K562 (cell line): ENCODE data around the gene SPIB. TPM values are rescaled to one million over a fixed set of nuclear protein-coding genes. Genes with fewer than 3 reads are reported as not detected.

Experiments used
- ARID2 ChIP-seq: fragments of 450-650 bp; IDR thresholded peaks from 2 replicates; pipeline ENCODE4 v1.6.1; 2017; ENCODE audit warnings: antibody characterized with exemption, mild to moderate bottlenecking
- ATF1 ChIP-seq, 2 experiments: fragments of 450-650 bp in 1 of 2; IDR thresholded peaks; 2 replicates each; pipeline ENCODE4 v1.6.1; 2016; ENCODE audit warnings: missing compliant biosample characterization in 1 of 2, missing genetic modification characterization in 1 of 2
- ATF3 ChIP-seq, 2 experiments: fragments of 450-650 bp in 1 of 2; sonication (generic) in 1 of 2; formaldehyde crosslinking in 1 of 2; IDR thresholded peaks in 1 of 2; conservative IDR thresholded peaks in 1 of 2; 2 replicates each; pipeline versions ENCODE4 v1.6.1 to v1.8.1; 2016 to 2023; ENCODE audit warnings: mild to moderate bottlenecking in 2 of 2, moderate library complexity in 2 of 2, inconsistent platforms in 1 of 2, missing genetic modification reagents in 1 of 2
- C11orf30 ChIP-seq: fragments of 450-650 bp; IDR thresholded peaks from 2 replicates; pipeline ENCODE4 v1.6.1; 2016; ENCODE audit warnings: low read depth, mild to moderate bottlenecking
- CBFA2T3 ChIP-seq: fragments of 450-650 bp; IDR thresholded peaks from 2 replicates; pipeline ENCODE4 v1.6.1; 2017
- CSDE1 ChIP-seq, 2 experiments: fragments of 450-650 bp; IDR thresholded peaks; 2 replicates each; pipeline ENCODE4 v1.6.1; 2016; ENCODE audit warnings: mild to moderate bottlenecking in 1 of 2
- DEAF1 ChIP-seq: fragments of 450-650 bp; formaldehyde crosslinking; IDR thresholded peaks from 2 replicates; pipeline ENCODE4 v1.4.0; 2020; ENCODE audit warnings: mild to moderate bottlenecking, moderate library complexity
- ESRRA ChIP-seq: fragments of 450-650 bp; IDR thresholded peaks from 2 replicates; pipeline ENCODE4 v1.6.1; 2014; ENCODE audit warnings: low read depth, mild to moderate bottlenecking, moderate library complexity, borderline replicate concordance
- JUND ChIP-seq, 2 experiments: IDR thresholded peaks; 2 replicates in 1 of 2; 3 replicates in 1 of 2; pipeline ENCODE4 v1.6.1; 2011; ENCODE audit warnings: borderline replicate concordance in 2 of 2, low read depth in 2 of 2, low read length in 2 of 2, improper control_type of control experiment in 1 of 2, missing biosample characterization in 1 of 2, missing genetic modification characterization in 1 of 2, missing genetic modification reagents in 1 of 2
- MAFK ChIP-seq: IDR thresholded peaks from 2 replicates; pipeline ENCODE4 v1.6.1; 2011; ENCODE audit warnings: low read length, improper control_type of control experiment
- RBBP5 ChIP-seq: fragments of 200-600 bp; sonication (generic); IDR thresholded peaks from 2 replicates; pipeline ENCODE4 v1.6.1; 2012; ENCODE audit warnings: borderline replicate concordance, mild to moderate bottlenecking, low read length, control low read depth, inconsistent platforms; ENCODE audit not compliant: insufficient read depth, poor library complexity, severe bottlenecking
- SIX5 ChIP-seq, 2 experiments: IDR thresholded peaks; 2 replicates each; pipeline ENCODE4 v1.6.1; 2011; ENCODE audit warnings: low read length in 2 of 2, borderline replicate concordance in 1 of 2, low read depth in 1 of 2, mild to moderate bottlenecking in 1 of 2, moderate library complexity in 1 of 2; ENCODE audit not compliant: insufficient read depth in 1 of 2
- SMAD4 ChIP-seq: fragments of 250-450 bp; sonication (Bioruptor Pico); conservative IDR thresholded peaks from 2 replicates; pipeline ENCODE4 v1.8.0; 2021; ENCODE audit warnings: inconsistent platforms, mild to moderate bottlenecking, moderate library complexity
- TAF9B ChIP-seq: fragments of 450-650 bp; IDR thresholded peaks from 2 replicates; pipeline ENCODE4 v1.6.1; 2018; ENCODE audit warnings: mild to moderate bottlenecking; ENCODE audit not compliant: partially characterized antibody
- TCF7 ChIP-seq: sonication (generic); IDR thresholded peaks from 2 replicates; pipeline ENCODE4 v1.6.1; 2016; ENCODE audit warnings: antibody characterized with exemption, borderline replicate concordance
- THRAP3 ChIP-seq: fragments of 450-650 bp; IDR thresholded peaks from 2 replicates; pipeline ENCODE4 v1.6.1; 2016; ENCODE audit warnings: mild to moderate bottlenecking, inconsistent platforms, borderline replicate concordance
- ZHX1 ChIP-seq: fragments of 150-350 bp; conservative IDR thresholded peaks from 2 replicates; pipeline ENCODE4 v1.6.1; 2014; ENCODE audit warnings: low read length
- polyA plus RNA-seq, 8 experiments: library from polyadenylated mRNA; depleted of rRNA in 4 of 8; stranded (reverse) in 5 of 8; unstranded in 3 of 8; fragments of >200 nt; fragmentation: Nextera tagmentation in 2 of 8; fragmentation: Illumina TruSeq in 1 of 8; extraction: Ambion mirVana in 2 of 8; extraction: Trizol in 1 of 8; gene quantifications; 2 replicates each; pipeline versions ENCODE4 v1.2.1 to v1.2.3, GENCODE V29; 2011 to 2014; ENCODE audit warnings: inconsistent platforms in 1 of 8, missing spikeins in 1 of 8
- total RNA-seq, 7 experiments: library from RNA; depleted of rRNA in 6 of 7; stranded (reverse); fragments of >200 nt in 6 of 7; fragmentation: Illumina TruSeq in 2 of 7; extraction: Trizol in 2 of 7; gene quantifications; 2 replicates each; pipeline versions ENCODE4 v1.2.1 to v1.2.3, GENCODE V29; 2011 to 2021; ENCODE audit warnings: low replicate concordance in 1 of 7
- TF ChIP-seq, protein P1 (sequence below), 2 experiments: IDR thresholded peaks; 2 replicates each; pipeline ENCODE4 v1.6.1; 2012; ENCODE audit warnings: improper control_type of control experiment in 2 of 2, low read depth in 2 of 2, low read length in 2 of 2, borderline replicate concordance in 1 of 2

SPIB gene
- total and polyA plus RNA-seq, 9 of the 15 experiments (the other 6 are each of a cell fraction or from before 2014, with no cell fraction given), result 0.06 to 1.0 (median 0.43) TPM; not detected in 1

DNA sequence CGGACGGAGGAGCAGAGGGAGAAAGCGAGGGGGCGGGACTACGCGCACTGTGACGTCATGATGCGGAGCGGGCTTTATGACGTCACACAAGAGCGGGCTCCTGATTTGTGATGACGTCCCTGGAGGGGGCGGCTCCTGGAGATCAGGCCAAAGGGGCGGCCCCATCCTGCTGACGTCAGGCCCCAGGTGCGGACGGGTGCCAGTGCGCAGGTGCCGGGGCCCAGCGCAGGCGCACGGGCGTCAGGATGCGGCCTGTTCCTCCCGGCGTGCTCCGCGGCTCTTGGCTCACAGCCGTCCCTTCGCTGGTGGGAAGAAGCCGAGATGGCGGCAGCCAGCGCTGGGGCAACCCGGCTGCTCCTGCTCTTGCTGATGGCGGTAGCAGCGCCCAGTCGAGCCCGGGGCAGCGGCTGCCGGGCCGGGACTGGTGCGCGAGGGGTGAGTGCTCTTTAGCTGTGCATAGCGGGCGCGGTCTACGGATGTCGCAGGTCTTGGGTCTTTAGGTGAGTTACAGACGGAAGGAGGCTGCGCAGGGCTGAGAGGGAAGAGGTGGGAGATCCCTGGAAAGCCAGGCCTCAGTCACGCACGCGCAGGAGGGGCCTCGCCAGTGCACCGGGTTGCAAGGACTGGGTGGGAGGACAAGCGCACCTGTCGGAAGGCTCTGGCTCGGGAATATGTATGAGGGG, 57.6 kb downstream of the SPIB start, which contains the start of the genes EMC10 and GARIN5A (continued):
- TF ChIP-seq, protein P1, sequence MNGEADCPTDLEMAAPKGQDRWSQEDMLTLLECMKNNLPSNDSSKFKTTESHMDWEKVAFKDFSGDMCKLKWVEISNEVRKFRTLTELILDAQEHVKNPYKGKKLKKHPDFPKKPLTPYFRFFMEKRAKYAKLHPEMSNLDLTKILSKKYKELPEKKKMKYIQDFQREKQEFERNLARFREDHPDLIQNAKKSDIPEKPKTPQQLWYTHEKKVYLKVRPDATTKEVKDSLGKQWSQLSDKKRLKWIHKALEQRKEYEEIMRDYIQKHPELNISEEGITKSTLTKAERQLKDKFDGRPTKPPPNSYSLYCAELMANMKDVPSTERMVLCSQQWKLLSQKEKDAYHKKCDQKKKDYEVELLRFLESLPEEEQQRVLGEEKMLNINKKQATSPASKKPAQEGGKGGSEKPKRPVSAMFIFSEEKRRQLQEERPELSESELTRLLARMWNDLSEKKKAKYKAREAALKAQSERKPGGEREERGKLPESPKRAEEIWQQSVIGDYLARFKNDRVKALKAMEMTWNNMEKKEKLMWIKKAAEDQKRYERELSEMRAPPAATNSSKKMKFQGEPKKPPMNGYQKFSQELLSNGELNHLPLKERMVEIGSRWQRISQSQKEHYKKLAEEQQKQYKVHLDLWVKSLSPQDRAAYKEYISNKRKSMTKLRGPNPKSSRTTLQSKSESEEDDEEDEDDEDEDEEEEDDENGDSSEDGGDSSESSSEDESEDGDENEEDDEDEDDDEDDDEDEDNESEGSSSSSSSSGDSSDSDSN (IDR thresholded peaks at IDR 0.05; ENCODE audit: borderline replicate concordance in 1 of 2, low read depth in 2 of 2, low read length in 2 of 2), result 0 out of 4 replicates have a peak, but pooled peaks of 1 of the 2 experiments have one; percentile 15
- TF ChIP-seq TAF9B (peak; percentile 73), SMAD4 (CRISPR knock-in tag) (0 out of 2 replicates have a peak, but pooled peaks have one; percentile 22), CSDE1 (IDR thresholded peaks at IDR 0.05) (peak in 1 of 2 experiments; percentile 97; a peak in 2 of 4 replicates), THRAP3 (no peak), ARID2 (no peak), CBFA2T3 (0 out of 2 replicates have a peak, but pooled peaks have one; percentile 30), TCF7 (no peak), SIX5 (IDR thresholded peaks at IDR 0.05; ENCODE audit: borderline replicate concordance in 1 of 2, insufficient read depth in 1 of 2, low read depth in 1 of 2, low read length in 2 of 2) (no peak), JUND (IDR thresholded peaks at IDR 0.05; ENCODE audit: borderline replicate concordance, low read depth, low read length) (peak; percentile 89), JUND (tag; IDR thresholded peaks at IDR 0.05; ENCODE audit: borderline replicate concordance, low read depth, low read length) (peak; percentile 79; the same call in 2 of the 3 replicates), MAFK (peak; percentile 23; the same call in 1 of the 2 replicates), ATF3 (IDR thresholded peaks at IDR 0.05) (peak; percentile 99), ATF3 (CRISPR knock-in tag; conservative IDR thresholded peaks at IDR 0.05) (no peak), RBBP5 (peak; percentile 70), DEAF1 (no peak), ATF1 (CRISPR knock-in tag; IDR thresholded peaks at IDR 0.05) (peak; percentile 94), ATF1 (tag; IDR thresholded peaks at IDR 0.05) (peak; percentile 100), ESRRA (peak; percentile 85; the same call in 1 of the 2 replicates), ZHX1 (no peak), C11orf30 (peak; percentile 59)
